Lower leg skin (tissue), 3 donors: ENCODE data around the gene DSG2.

ENCODE experiments used
- CTCF ChIP-seq, 3 donors: fragments of 450-650 bp; IDR thresholded peaks; one replicate each; pipeline ENCODE4 v1.5.1; 2016; ENCODE audit warnings: antibody characterized with exemption in 3 of 3, mild to moderate bottlenecking in 3 of 3, moderate library complexity in 2 of 3
- POLR2A ChIP-seq, 2 donors: fragments of 450-650 bp; IDR thresholded peaks; one replicate each; pipeline ENCODE4 v1.6.1; 2016 to 2017; ENCODE audit warnings: antibody characterized with exemption in 2 of 2, mild to moderate bottlenecking in 1 of 2, moderate library complexity in 1 of 2

- TF ChIP-seq POLR2A (IDR thresholded peaks at IDR 0.05) (no peak), CTCF (IDR thresholded peaks at IDR 0.05) (no peak)
Observed at GRCh38 chr18:31548853-31549252, 50.9 kb downstream of the DSG2 start.
